Stimulated activated naive CD4-positive, alpha-beta T cell (primary cell): ENCODE measurements around the gene NTN5.
A peak's percentile ranks its signal among the peaks of the same experiment; 100 is the strongest.
"Not testable (repeated sequence)": the region's sequence is repeated elsewhere in the genome, so short reads cannot be mapped to it uniquely, and the experiment has no call there.

Experiments
- DNase-seq, 6 experiments: peaks; one replicate each; lab custom pipeline; 2025; lab: John Stamatoyannopoulos, UW

NTN5 gene

DNA sequence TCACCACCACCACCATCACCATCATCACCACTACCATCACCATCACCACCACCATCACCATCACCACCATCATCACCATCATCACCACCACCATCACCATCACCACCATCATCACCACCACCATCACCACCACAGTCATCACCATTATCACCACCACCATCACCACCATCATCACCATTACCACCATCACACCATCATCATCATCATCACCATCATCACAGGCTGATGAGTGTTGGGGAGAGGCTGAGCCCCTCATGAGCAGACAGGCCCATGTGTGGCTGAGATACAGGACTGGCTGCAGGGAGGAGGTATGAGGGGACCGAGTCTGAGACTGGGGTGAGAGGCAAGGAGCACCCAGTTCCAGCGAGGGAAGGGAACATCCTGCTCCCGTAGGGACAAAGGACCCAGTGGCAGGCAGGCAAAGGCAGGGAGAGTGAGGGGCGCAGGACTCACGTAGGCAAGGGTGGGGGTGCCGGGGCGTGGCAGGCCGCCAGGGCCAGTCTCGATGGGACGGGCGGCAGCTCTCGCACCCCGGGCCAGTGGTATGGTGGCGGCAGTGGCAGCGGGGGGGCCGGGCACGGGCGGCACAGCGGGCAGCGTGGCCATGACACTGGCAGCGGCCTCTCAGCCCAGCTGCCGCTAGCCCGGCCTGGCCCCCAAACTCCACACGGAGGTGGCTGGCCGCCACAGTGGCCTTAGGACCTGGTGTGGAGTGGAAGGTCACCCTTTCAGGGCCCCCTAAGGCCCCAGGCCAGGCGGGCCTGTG lies 2.7 kb downstream of the NTN5 start:
- no peak for DNase-seq

GRCh38 chr19:48668761-48669160 lies 4.1 kb downstream of the NTN5 start:
- DNase-seq = no peak

- no peak for DNase-seq
Measured at GRCh38 chr19:48668332-48668731, 4.5 kb downstream of the NTN5 start.

- no peak for DNase-seq
Measured at GRCh38 chr19:48665786-48666185, 7.0 kb downstream of the NTN5 start.

DNA sequence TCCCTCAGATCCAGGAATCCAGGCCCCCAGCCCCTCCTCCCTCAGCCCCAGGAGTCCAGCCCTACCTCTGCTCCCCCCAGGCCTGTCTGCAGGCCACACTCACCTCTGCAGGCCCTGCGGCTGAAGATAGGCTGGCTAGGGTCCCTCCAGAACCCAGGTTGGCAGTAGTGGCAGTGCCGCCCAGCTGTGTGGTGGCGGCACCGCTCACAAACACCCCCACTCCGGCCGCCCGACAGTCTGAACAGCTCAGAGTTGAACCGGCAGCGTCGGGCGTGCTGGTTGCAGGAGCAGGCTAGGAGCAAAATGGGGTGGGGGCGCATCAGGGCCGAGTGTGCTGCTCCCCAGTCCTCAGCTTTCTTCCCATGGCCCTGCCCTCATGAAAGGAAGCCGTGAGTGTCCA lies 8.3 kb downstream of the NTN5 start:
- DNase-seq = no peak

DNA sequence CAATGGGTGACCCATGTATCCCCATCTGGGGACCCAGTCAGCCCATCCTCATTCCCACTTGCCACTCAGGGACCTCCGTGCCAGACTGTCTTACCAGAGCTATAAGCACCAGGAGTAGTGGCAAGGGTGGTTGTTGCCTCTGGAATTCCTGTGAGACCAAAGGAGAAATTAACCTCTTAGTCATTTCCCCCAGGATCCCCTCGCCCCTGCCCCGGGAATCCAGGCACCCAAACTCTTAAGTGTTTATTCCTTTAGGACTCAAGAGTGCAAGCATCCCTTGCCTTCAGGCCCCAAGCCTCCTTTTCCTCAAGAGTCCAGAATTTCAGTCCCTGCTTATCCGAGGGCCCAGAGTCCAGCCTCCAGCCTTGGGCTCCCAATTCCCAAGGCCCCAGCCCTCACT lies 9.2 kb downstream of the NTN5 start:
- DNase-seq = no peak

DNA sequence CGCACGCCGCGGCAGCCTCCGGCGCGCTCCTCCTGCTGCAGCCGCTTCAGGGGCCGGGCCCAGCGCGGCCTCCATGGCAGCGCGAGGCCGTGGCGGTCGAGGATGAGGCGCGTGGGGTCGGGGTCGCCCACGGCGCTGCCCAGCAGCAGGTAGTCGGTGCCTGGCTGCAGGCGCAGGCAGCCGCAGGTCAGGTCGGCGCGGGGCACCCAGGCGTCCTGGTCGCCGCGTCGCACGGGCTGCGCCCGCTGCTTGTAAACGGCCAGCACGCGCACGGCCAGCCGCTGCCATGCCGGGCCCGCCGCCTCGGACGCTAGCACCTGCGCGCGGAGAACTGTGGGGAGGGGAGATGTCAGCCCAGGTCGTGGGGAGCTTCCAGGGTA lies 11.1 kb downstream of the NTN5 start:
- no peak for DNase-seq

DNA sequence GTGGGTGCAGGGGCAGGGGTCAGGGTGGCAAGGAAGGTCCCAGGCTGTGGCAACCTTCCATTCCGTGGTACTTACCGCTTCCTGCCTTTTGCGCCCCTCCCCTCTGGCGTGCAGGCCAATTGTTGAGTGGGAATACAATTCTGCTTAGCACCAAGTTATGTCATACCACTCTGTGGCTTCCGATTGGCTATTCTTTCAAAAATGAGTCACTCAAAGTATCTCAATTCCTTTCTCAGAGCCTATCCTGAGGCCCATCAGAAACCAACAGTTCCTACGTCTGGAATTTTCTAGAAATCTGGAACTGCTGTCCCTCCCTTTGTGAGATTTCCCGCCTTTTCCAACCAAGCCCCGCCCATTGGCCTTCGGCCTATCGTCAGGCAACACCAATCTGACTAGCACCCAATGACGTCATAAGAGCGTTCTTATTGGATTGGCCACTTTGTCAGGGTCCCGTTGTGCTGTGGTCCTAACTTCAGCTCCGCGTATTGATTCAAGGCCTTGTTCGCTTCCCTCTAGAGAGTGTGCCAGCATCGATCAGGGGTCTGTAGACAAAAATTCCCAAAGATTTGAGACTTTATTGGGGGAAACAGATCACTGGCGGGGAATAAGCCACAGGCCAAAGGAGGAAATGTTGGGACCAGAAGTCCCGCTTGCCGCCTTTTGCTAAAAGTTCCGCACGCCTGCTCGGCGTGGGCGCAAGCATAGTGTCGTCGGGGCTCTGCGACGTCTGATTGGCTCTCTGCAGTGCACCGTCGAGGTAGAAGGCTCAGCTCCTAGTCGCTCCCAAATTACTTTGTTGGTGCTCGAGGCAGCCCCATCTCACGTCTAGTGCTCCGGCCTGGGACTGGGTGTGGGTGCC lies 11.7 kb downstream of the NTN5 start:
- DNase-seq = peak; percentile 66 to 92 (median 82)

GRCh38 chr19:48659768-48660167 lies 13.0 kb downstream of the NTN5 start:
- no peak for DNase-seq

- DNase-seq = no peak
Measured at GRCh38 chr19:48658483-48658882, 14.3 kb downstream of the NTN5 start.

DNA sequence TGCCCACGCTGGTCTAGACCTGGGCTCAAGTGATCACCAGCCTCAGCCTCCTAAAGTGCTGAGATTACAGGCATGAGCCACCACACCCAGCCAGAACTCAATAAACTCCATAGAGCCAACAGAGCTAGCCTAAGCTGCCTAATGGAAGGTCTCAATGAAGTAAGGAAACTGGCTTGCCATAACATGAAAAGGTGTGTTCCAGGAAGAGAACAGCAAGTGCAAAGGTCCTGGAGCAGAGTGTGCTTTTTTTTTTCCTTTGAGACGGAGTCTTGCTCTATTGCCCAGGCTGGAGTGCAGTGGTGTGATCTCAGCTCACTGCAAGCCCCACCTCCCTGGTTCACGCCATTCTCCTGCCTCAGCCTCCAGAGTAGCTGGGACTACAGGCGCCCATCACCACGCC lies 15.0 kb downstream of the NTN5 start:
- not testable (repeated sequence) for DNase-seq

- no peak for DNase-seq
Measured at GRCh38 chr19:48656840-48657474, 15.9 kb downstream of the NTN5 start.

DNA sequence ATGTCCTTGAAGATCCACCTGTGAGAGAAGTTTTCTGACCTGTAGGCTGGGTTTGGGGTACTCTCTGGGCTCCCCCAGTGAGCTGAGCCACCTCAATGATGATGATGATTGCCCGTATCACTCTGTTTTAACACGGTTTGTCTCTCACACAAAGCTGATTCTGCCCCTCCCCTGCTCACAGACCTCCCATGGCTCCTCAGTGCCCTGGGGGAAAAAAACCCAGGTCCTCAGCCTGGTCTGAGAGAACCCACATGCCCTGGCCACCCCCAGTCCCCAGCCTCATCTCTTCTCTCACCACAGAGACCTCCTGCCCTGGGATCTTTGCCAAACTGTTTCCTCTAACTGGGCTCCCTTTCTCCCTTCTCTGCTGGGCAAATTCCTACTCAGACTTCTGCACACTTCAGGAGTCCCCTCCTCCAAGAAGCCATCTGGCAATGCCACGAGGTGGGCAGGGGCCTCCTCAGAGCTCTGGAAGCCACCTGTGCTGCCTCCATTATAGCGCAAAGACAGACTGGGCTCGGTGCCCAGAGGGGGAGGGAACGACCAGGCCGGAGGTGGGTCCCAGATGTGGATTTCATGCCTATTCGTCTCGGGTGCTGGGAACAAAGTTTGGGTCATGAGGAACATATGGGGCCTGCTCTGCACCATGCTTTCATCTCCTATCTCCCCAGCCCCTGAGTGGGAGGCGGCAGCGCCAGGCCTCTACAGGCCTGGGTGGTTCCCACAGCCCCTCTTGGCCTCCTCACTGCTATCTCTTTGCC lies 18.3 kb downstream of the NTN5 start:
- no peak for DNase-seq

DNA sequence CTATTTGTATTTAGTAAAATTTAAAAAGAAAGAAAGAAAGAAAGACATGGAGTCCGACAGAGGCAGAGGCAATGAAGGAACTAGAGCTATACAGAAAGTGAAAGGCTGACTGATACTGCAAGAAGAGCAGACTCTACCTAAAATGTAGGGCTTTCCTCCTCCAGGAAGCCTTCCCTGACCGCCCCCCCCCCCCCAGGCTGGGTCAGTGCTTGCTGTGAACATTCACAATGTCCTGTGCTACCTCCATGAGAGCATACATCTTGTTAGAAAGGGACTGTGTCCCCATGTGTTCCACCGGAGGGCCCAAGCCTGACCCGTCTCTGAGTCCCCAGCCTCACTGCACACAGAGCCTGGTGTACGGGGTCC lies 21.2 kb downstream of the NTN5 start:
- no peak for DNase-seq

- no peak for DNase-seq
Measured at GRCh38 chr19:48650974-48651682, 21.7 kb downstream of the NTN5 start.

DNA sequence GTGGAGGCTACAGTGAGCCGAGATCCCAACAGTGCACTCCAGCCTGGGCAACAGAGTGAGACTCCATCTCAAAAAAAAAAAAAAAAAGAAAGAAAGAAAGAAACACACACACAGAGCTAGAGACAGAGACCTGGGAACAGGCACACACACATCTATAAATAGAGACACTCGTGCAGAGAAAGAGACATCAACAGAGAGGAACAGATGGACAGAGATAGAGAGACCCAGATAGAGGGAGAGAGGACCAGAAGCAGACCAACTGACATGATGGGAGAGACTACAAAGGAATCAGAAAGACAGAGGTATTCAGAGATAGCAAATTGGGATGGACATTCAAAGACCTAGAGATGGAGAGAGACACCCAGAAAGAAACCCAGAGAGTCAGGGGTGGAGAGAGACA lies 24.7 kb downstream of the NTN5 start:
- DNase-seq = no peak

DNA sequence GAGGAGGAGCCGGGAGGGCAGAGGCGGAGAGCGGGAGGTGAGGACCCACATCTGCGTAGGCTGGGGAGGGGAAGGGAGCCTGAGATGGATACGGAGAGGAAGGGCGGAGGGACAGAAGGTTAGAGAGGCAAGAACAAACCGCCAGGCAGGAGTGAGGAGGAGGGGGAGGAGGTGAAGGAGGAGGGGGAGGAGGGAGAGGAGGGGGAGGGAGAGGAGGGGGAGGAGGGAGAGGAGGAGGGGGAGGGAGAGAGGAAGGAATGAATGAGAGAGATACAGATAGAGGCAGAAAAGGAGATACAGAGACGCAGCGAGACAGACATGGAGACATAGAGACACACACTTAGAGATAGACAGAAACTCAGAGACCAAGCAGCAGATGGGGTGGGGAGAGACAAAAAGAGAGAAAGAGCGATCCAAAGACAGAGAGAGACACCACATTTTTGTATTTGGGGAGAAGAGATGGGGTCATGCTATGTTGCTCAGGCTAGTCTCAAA lies 26.0 kb downstream of the NTN5 start:
- peak in 1 of 6 experiments; percentile 38 for DNase-seq

- peak; percentile 87 to 96 (median 92) for DNase-seq
Measured at GRCh38 chr19:48646001-48646721, 26.7 kb downstream of the NTN5 start, which contains the start of gene CA11. TSS of gene CA11 (minus strand) at chr19:48646187. CDS start at chr19:48645632, 555 bp downstream.

DNA sequence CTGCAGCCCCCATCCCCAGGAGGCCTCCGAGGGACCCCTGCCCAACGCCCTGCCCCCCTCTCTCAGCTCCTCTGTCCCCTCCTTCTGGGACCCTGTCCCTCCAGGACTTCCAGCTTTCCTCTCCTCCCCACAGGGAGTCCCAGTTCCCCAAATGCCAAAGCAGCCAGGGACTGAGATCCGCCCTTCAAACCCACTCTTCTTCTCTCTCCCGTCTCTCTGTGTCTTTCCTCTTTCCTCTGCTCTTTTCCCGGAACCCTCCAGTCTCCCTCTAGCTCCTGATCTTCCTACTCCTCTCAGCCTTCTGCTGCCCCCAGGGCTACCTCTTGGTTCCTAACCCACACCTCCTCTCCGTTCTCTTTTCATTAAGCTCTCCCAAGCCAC lies 27.2 kb downstream of the NTN5 start:
- DNase-seq = peak in 1 of 6 experiments; percentile 46

- DNase-seq = peak; percentile 51 to 85 (median 68)
Measured at GRCh38 chr19:48644839-48645619, 27.8 kb downstream of the NTN5 start.
